Right atrium auricular region (tissue), 2 donors: ENCODE results near the gene SAAL1. TPM values are rescaled to one million over a fixed set of nuclear protein-coding genes. Genes with fewer than 3 reads are reported as not detected.

Experiments used
- DNase-seq: peaks from one replicate; pipeline ENCODE4 v3.0.0-alpha.2; 2019; ENCODE audit warnings: low spot score
- H3K27ac ChIP-seq, 2 donors: fragments of 200-600 bp; sonication (generic); 1 replicate in 1 of 2; 2 replicates in 1 of 2; pipeline ENCODE4 v1.5.1; 2016 to 2019
- H3K27me3 ChIP-seq, 2 donors: fragments of 200-600 bp; sonication (generic); one replicate each; pipeline versions ENCODE4 v1.5.1 to v1.6.0; 2017 to 2019
- H3K36me3 ChIP-seq: fragments of 200-600 bp; sonication (generic); one replicate; pipeline ENCODE4 v1.5.1; 2016
- H3K4me1 ChIP-seq, 2 donors: fragments of 200-600 bp; sonication (generic); one replicate each; pipeline versions ENCODE4 v1.5.1 to v1.6.0; 2017 to 2019
- H3K4me3 ChIP-seq, 2 donors: fragments of 200-600 bp; sonication (generic); 1 replicate in 1 of 2; 2 replicates in 1 of 2; pipeline ENCODE4 v1.5.1; 2017 to 2019; ENCODE audit warnings: mild to moderate bottlenecking in 1 of 2, moderate library complexity in 1 of 2
- H3K9me3 ChIP-seq, 2 donors: fragments of 200-600 bp; sonication (generic); one replicate each; pipeline ENCODE4 v1.5.1; 2019
- total RNA-seq, 2 donors: library from RNA; depleted of rRNA; stranded (reverse); fragments of >200 nt; gene quantifications; one replicate each; pipeline ENCODE4 v1.1.0, GENCODE V29; 2016
- TF ChIP-seq, protein P1 (sequence below), 2 donors: fragments of 200-600 bp; sonication (generic); IDR thresholded peaks; one replicate each; pipeline ENCODE4 v1.5.1; 2019; ENCODE audit warnings: antibody characterized with exemption in 2 of 2

SAAL1 gene
- total RNA-seq, 2 donors from 2014 or later: 4.5 to 4.6 TPM

DNA sequence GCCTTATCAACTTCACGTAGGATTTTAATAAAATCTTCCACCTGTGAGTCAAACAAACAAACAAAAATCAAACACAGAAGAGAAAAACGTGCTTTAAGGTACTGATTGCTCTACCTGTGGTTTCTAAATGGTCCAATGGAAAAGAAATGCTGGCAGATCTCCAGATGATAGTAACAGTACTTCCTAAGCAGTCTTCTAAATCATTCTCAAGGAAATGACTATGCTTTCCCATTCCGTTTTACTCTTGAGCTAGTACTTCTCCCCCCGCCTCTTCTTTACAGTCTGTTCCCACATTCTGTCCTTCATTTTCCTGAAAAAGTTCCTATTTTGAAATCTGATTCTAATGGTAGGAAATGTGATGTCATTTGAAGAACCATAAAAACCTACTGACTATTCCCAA lies 25.4 kb downstream of the SAAL1 start:
- Histone ChIP-seq H3K4me1 (no peaks in the 10 kb centered on the region), H3K27me3 (no peaks in the 10 kb centered on the region), H3K9me3 (no peaks in the 10 kb centered on the region), H3K4me3 (no peak overlapping the region), H3K36me3 (peaks cover 22% of the 10 kb centered on the region), H3K27ac (no peak overlapping the region)
- TF ChIP-seq, protein P1, sequence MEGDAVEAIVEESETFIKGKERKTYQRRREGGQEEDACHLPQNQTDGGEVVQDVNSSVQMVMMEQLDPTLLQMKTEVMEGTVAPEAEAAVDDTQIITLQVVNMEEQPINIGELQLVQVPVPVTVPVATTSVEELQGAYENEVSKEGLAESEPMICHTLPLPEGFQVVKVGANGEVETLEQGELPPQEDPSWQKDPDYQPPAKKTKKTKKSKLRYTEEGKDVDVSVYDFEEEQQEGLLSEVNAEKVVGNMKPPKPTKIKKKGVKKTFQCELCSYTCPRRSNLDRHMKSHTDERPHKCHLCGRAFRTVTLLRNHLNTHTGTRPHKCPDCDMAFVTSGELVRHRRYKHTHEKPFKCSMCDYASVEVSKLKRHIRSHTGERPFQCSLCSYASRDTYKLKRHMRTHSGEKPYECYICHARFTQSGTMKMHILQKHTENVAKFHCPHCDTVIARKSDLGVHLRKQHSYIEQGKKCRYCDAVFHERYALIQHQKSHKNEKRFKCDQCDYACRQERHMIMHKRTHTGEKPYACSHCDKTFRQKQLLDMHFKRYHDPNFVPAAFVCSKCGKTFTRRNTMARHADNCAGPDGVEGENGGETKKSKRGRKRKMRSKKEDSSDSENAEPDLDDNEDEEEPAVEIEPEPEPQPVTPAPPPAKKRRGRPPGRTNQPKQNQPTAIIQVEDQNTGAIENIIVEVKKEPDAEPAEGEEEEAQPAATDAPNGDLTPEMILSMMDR (IDR thresholded peaks at IDR 0.05): no peak
- DNase-seq: no peak

DNA sequence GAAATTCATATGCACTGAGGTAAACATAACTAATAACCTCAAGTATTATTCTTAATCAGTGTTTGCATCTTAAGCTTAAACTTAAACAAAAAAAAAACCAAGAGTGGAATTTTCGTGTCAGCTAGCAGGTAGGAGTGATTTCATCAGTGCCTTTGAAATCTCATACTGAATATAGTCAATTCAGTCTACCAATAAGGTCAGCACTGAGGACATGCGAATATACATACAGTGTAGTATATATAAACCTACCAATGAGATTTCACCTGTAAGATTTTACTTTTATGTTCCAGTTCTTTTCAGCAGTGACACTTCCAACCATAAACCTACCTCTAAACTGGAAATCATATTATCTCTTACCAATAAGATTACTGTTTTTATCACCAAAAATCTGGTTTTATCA lies 27.0 kb downstream of the SAAL1 start:
- no peak overlapping the region for H3K4me3 ChIP-seq
- H3K27ac ChIP-seq: no peak overlapping the region
- H3K9me3 ChIP-seq: no peaks in the 10 kb centered on the region
- H3K36me3 ChIP-seq: peaks cover 22% of the 10 kb centered on the region
- no peak for DNase-seq
- H3K27me3 ChIP-seq: no peaks in the 10 kb centered on the region
- TF ChIP-seq, protein P1 (IDR thresholded peaks at IDR 0.05): no peak
- H3K4me1 ChIP-seq: no peaks in the 10 kb centered on the region

DNA sequence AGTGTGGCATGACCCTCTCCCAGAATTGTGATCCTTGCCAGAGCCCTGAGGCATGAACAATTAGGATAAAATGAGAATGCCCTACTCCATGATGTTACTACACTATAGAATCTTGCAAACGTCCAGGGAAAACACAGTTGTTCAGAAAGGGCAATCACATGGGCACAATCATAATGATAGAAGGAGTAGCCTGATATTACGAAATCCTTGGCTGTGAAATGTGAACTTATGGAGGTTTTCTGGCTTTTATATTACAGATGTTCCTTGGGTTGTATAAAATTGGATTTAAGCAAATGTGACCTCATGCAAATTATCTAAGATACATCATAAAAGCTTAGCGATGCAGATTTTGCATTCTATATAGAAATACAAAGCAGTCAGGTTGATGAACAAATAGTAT lies 30.4 kb downstream of the SAAL1 start:
- Histone ChIP-seq H3K27ac (no peak overlapping the region), H3K4me1 (no peaks in the 10 kb centered on the region), H3K9me3 (no peaks in the 10 kb centered on the region), H3K27me3 (no peaks in the 10 kb centered on the region), H3K4me3 (no peak overlapping the region), H3K36me3 (peaks cover 17% of the 10 kb centered on the region)
- no peak for DNase-seq
- TF ChIP-seq, protein P1 (IDR thresholded peaks at IDR 0.05): no peak

DNA sequence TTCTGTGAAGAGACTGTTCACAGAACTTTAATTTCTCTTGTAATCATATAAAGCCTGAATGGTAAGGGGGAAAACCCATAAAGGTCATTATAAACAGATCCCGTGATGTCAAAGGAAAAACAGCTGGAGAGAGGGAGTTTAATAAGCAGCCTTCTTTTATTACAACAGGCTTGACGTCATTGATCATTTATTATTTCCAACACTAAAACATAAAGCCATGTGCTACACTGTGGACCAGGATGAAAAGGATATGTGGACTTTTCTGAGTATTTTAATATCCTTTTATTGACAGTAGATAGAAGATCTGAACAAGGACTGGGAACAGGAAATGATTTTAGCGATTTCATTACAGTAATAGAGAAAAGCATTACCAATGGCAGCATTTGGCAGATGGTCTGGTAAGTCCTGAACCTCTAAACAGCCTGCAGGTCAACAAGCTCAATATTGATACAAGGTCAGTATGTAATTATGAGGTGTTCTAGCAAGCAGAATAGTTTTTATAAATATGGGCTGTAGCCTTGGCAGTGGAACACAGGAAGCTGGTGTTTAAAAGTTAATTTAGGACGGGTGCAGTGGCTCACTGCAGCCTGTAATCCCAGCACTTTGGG lies 34.7 kb downstream of the SAAL1 start:
- no peaks in the 10 kb centered on the region for H3K27me3 ChIP-seq
- no peaks in the 10 kb centered on the region for H3K9me3 ChIP-seq
- H3K4me1 ChIP-seq: no peaks in the 10 kb centered on the region
- H3K27ac ChIP-seq: no peak overlapping the region
- no peak overlapping the region for H3K4me3 ChIP-seq
- no peaks in the 10 kb centered on the region for H3K36me3 ChIP-seq
- TF ChIP-seq, protein P1 (IDR thresholded peaks at IDR 0.05): no peak
- no peak for DNase-seq

DNA sequence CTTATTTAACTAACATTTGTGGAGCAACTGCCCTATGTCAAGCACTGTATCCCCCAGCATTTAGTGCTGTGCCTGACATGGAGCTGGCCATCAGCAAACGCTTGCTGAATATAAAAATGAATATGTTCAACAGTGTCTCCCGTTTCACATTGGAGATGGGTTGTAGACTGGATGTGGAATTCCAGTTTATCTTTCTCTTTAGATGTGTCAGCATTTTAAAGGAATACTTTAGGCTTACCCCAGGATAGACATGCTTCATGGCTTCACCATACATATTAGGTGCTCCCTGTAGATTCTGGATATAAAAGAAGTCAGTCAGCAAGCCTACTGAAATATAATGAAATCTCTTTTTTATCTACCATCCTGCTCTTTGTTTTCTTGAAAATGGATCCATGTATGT lies 38.5 kb downstream of the SAAL1 start:
- TF ChIP-seq, protein P1 (IDR thresholded peaks at IDR 0.05): no peak
- Histone ChIP-seq H3K4me3 (no peak overlapping the region), H3K27ac (no peak overlapping the region), H3K36me3 (no peaks in the 10 kb centered on the region), H3K4me1 (no peaks in the 10 kb centered on the region), H3K9me3 (no peaks in the 10 kb centered on the region), H3K27me3 (no peaks in the 10 kb centered on the region)
- no peak for DNase-seq

DNA sequence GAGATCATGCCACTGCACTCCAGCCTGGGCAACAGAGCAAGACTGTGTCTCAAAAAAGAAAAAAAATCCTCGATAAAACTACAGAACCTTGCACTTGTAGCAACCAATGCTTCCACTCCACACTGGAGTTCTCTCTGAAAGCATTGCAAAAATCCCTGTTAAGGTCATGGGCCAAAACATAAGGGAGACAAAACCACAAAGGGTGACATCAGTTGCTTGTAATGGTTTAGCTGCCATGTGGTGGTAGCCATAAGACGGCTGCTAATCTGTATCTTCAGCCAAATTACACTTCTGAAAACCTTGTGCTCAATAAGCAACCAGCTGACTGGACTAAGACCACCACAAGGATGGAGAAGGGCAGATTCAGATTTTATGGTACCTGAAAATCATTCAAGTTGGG lies 39.3 kb downstream of the SAAL1 start:
- H3K9me3 ChIP-seq: no peaks in the 10 kb centered on the region
- no peak overlapping the region for H3K27ac ChIP-seq
- TF ChIP-seq, protein P1 (IDR thresholded peaks at IDR 0.05): no peak
- H3K27me3 ChIP-seq: no peaks in the 10 kb centered on the region
- H3K36me3 ChIP-seq: no peaks in the 10 kb centered on the region
- DNase-seq: no peak
- H3K4me3 ChIP-seq: no peak overlapping the region
- H3K4me1 ChIP-seq: no peaks in the 10 kb centered on the region
